HG03045 (cell line): Measurements from ENCODE around the gene QSER1.
"Not testable (repeated sequence)": the region's sequence is repeated elsewhere in the genome, so short reads cannot be mapped to it uniquely, and the experiment has no call there.

Experiments
- ATAC-seq: cut with Tn5 transposase; IDR thresholded peaks from one replicate; pipeline ENCODE4 v1.9.1; 2021; ENCODE audit warnings: mild to moderate bottlenecking, moderate library complexity; ENCODE audit not compliant: unreplicated experiment

The QSER1 gene

GRCh38 chr11:32991898-32992297 is 99.3 kb downstream of the QSER1 start:
- ATAC-seq = no peak

GRCh38 chr11:33000181-33000580 is 107.6 kb downstream of the QSER1 start:
- ATAC-seq = no peak

GRCh38 chr11:33001281-33001680 is 108.7 kb downstream of the QSER1 start:
- no peak for ATAC-seq

- ATAC-seq = no peak
Observed at GRCh38 chr11:33001751-33002542, 109.3 kb downstream of the QSER1 start.

- ATAC-seq = no peak
Observed at GRCh38 chr11:33005175-33005574, 112.6 kb downstream of the QSER1 start.

- ATAC-seq = no peak
Observed at GRCh38 chr11:33006010-33006409, 113.4 kb downstream of the QSER1 start.

- ATAC-seq = no peak
Observed at GRCh38 chr11:33013755-33014154, 121.1 kb downstream of the QSER1 start.

- ATAC-seq = peak; percentile 75
Observed at GRCh38 chr11:33015621-33016551, 123.3 kb downstream of the QSER1 start, which contains the start of gene DEPDC7. TSS of gene DEPDC7 (plus strand) at chr11:33015878. CDS start at chr11:33015956, 78 bp downstream.

- no peak for ATAC-seq
Observed at GRCh38 chr11:33016654-33017053, 124.0 kb downstream of the QSER1 start.

- no peak for ATAC-seq
Observed at GRCh38 chr11:33017478-33017877, 124.9 kb downstream of the QSER1 start.

- ATAC-seq = no peak
Observed at GRCh38 chr11:33017965-33018364, 125.4 kb downstream of the QSER1 start.

- ATAC-seq = no peak
Observed at GRCh38 chr11:33018840-33019239, 126.2 kb downstream of the QSER1 start.

- ATAC-seq = no peak
Observed at GRCh38 chr11:33021501-33021900, 128.9 kb downstream of the QSER1 start.

GRCh38 chr11:33021937-33022336 is 129.3 kb downstream of the QSER1 start:
- ATAC-seq = no peak

GRCh38 chr11:33025339-33025722 is 132.7 kb downstream of the QSER1 start:
- no peak for ATAC-seq

GRCh38 chr11:33027233-33027632 is 134.6 kb downstream of the QSER1 start:
- no peak for ATAC-seq

GRCh38 chr11:33027846-33028536 is 135.4 kb downstream of the QSER1 start:
- no peak for ATAC-seq

- no peak for ATAC-seq
Observed at GRCh38 chr11:33028537-33028914, 135.9 kb downstream of the QSER1 start.

- not testable (repeated sequence) for ATAC-seq
Observed at GRCh38 chr11:33029218-33029617, 136.6 kb downstream of the QSER1 start.
